ENCODE measurements around the gene NEDD4L.

Gene NEDD4L

GRCh38 chr18:58015065-58015780, 28.8 kb upstream of the NEDD4L start:
- H3K36me3 ChIP-seq, result no peaks in the 10 kb centered on the region
- no peak overlapping the region for H3K4me3 ChIP-seq (ENCODE audit: low read depth, low read length)
- DNase-seq, result no peak
- no peak for TF ChIP-seq CTCF (IDR thresholded peaks at IDR 0.05; ENCODE audit: low read depth, low read length)
- H3K9me3 ChIP-seq, result no peaks in the 10 kb centered on the region
- no peaks in the 10 kb centered on the region for H3K4me1 ChIP-seq
- no peaks in the 10 kb centered on the region for H3K27me3 ChIP-seq

- no peak for DNase-seq
- Histone ChIP-seq H3K27me3 (no peaks in the 10 kb centered on the region), H3K4me3 (ENCODE audit: low read depth, low read length) (no peak overlapping the region), H3K36me3 (no peaks in the 10 kb centered on the region), H3K9me3 (no peaks in the 10 kb centered on the region), H3K4me1 (no peaks in the 10 kb centered on the region)
- TF ChIP-seq CTCF (IDR thresholded peaks at IDR 0.05; ENCODE audit: low read depth, low read length), result no peak
Observed at GRCh38 chr18:58017267-58017666, 26.8 kb upstream of the NEDD4L start.

DNA sequence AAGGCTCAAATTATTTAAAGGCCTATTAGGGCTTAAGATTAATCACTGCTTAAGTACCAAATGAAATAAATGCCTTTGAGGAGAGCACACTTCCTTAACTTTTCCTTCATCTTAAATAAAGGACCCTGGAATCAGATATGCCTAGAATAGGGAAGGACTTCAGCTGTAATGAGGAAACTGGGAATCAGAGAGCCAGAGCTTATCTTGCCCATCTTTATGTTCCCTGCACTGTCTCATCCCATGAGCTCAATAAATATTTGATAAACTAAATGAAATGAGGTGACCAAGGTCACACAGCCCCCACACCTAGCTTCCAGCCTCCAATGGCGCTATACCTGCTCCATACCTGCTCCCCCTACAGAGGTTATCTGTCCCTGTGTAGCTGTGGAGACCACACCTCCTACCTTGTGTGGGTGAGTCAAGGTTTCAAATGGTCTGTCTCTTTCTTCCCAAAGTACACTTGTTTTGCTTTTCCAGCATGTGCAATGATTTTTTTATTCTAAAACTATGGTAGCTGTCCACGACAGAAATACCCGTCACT, 23.4 kb upstream of the NEDD4L start:
- H3K36me3 ChIP-seq, result no peaks in the 10 kb centered on the region
- no peaks in the 10 kb centered on the region for H3K9me3 ChIP-seq
- DNase-seq, result no peak
- H3K27me3 ChIP-seq, result no peaks in the 10 kb centered on the region
- H3K4me3 ChIP-seq (ENCODE audit: low read depth, low read length), result no peak overlapping the region
- TF ChIP-seq CTCF (IDR thresholded peaks at IDR 0.05; ENCODE audit: low read depth, low read length), result no peak
- H3K4me1 ChIP-seq, result no peaks in the 10 kb centered on the region

GRCh38 chr18:58021504-58021903, 22.5 kb upstream of the NEDD4L start:
- no peak for DNase-seq
- no peak overlapping the region for H3K4me3 ChIP-seq (ENCODE audit: low read depth, low read length)
- H3K9me3 ChIP-seq, result no peaks in the 10 kb centered on the region
- no peaks in the 10 kb centered on the region for H3K36me3 ChIP-seq
- no peak for TF ChIP-seq CTCF (IDR thresholded peaks at IDR 0.05; ENCODE audit: low read depth, low read length)
- no peaks in the 10 kb centered on the region for H3K27me3 ChIP-seq
- no peaks in the 10 kb centered on the region for H3K4me1 ChIP-seq

- TF ChIP-seq CTCF (IDR thresholded peaks at IDR 0.05; ENCODE audit: low read depth, low read length), result no peak
- H3K9me3 ChIP-seq, result no peaks in the 10 kb centered on the region
- H3K36me3 ChIP-seq, result no peaks in the 10 kb centered on the region
Observed at GRCh38 chr18:58023108-58023507, 20.9 kb upstream of the NEDD4L start.

GRCh38 chr18:58024139-58024538, 19.9 kb upstream of the NEDD4L start:
- H3K9me3 ChIP-seq, result no peaks in the 10 kb centered on the region
- no peak overlapping the region for H3K4me3 ChIP-seq (ENCODE audit: low read depth, low read length)
- no peaks in the 10 kb centered on the region for H3K36me3 ChIP-seq
- H3K27me3 ChIP-seq, result no peaks in the 10 kb centered on the region
- no peaks in the 10 kb centered on the region for H3K4me1 ChIP-seq
- no peak for TF ChIP-seq CTCF (IDR thresholded peaks at IDR 0.05; ENCODE audit: low read depth, low read length)
- no peak for DNase-seq

More at GRCh38 chr18:58023108-58023507, 20.9 kb upstream of the NEDD4L start:
- Histone ChIP-seq H3K4me1 (no peaks in the 10 kb centered on the region), H3K4me3 (ENCODE audit: low read depth, low read length) (no peak overlapping the region), H3K27me3 (no peaks in the 10 kb centered on the region)
- DNase-seq, result no peak
